MM.1S (cell line): ENCODE data around the gene DENND1A.

Source experiments
- DNase-seq: peaks from one replicate; pipeline ENCODE4 v3.0.0-alpha.2; 2015
- H2AFZ ChIP-seq: fragments of 300-600 bp; sonication (generic); 2 replicates; pipeline ENCODE4 v1.6.0; 2016; ENCODE audit warnings: antibody characterized with exemption, low read length
- H3F3A ChIP-seq: fragments of 300-600 bp; sonication (generic); 2 replicates; pipeline ENCODE4 v1.6.1; 2016; ENCODE audit warnings: mild to moderate bottlenecking, antibody characterized with exemption, low read length, moderate library complexity, mixed read lengths; ENCODE audit not compliant: insufficient read depth
- H3K27ac ChIP-seq: fragments of 300-600 bp; sonication (generic); 2 replicates; pipeline ENCODE4 v1.5.1; 2016; ENCODE audit warnings: mild to moderate bottlenecking, low read length
- H3K27me3 ChIP-seq: fragments of 300-600 bp; sonication (generic); replicated peaks from 2 replicates; pipeline ENCODE4 v1.6.0; 2016; ENCODE audit warnings: low read length; ENCODE audit not compliant: insufficient read depth
- H3K36me3 ChIP-seq: fragments of 300-600 bp; sonication (generic); replicated peaks from 2 replicates; pipeline ENCODE4 v1.6.1; 2016; ENCODE audit warnings: mild to moderate bottlenecking, low read length, mixed read lengths; ENCODE audit not compliant: insufficient read depth
- H3K4me1 ChIP-seq: fragments of 300-600 bp; sonication (generic); 2 replicates; pipeline ENCODE4 v1.6.1; 2016; ENCODE audit warnings: low read length, mixed read lengths
- H3K4me2 ChIP-seq: fragments of 300-600 bp; sonication (generic); 2 replicates; pipeline ENCODE4 v1.6.0; 2016; ENCODE audit warnings: low read depth, low read length
- H3K4me3 ChIP-seq: fragments of 300-600 bp; sonication (generic); 2 replicates; pipeline ENCODE4 v1.5.1; 2016; ENCODE audit warnings: low read length, mixed read lengths
- H3K79me2 ChIP-seq: fragments of 300-600 bp; sonication (generic); 2 replicates; pipeline ENCODE4 v1.6.1; 2016; ENCODE audit warnings: mixed run types, low read length, mixed read lengths
- H3K9ac ChIP-seq: fragments of 300-600 bp; sonication (generic); 2 replicates; pipeline ENCODE4 v1.6.1; 2016; ENCODE audit warnings: low read length, mixed read lengths
- H3K9me2 ChIP-seq: fragments of 300-600 bp; sonication (generic); replicated peaks from 2 replicates; pipeline ENCODE4 v1.6.1; 2016; ENCODE audit warnings: mild to moderate bottlenecking, low read length, mixed read lengths; ENCODE audit not compliant: insufficient read depth
- H3K9me3 ChIP-seq: fragments of 300-600 bp; sonication (generic); replicated peaks from 2 replicates; pipeline ENCODE4 v1.6.1; 2016; ENCODE audit warnings: mild to moderate bottlenecking, low read length, mixed read lengths; ENCODE audit not compliant: insufficient read depth
- H4K20me1 ChIP-seq: fragments of 300-600 bp; sonication (generic); 2 replicates; pipeline ENCODE4 v1.6.1; 2016; ENCODE audit warnings: mild to moderate bottlenecking, low read length, moderate library complexity, mixed read lengths; ENCODE audit not compliant: insufficient read depth
- CTCF ChIP-seq: fragments of 300-600 bp; sonication (generic); IDR thresholded peaks from 2 replicates; pipeline ENCODE4 v1.5.1; 2016; ENCODE audit warnings: antibody characterized with exemption, low read length, mixed read lengths
- EZH2 ChIP-seq: fragments of 300-600 bp; sonication (generic); optimal IDR thresholded peaks from 2 replicates; pipeline ENCODE3; 2017; ENCODE audit warnings: low read depth, mild to moderate bottlenecking, antibody characterized with exemption, low read length, mixed read lengths
- EZH2phosphoT487 ChIP-seq: fragments of 300-600 bp; sonication (generic); IDR thresholded peaks from 2 replicates; pipeline ENCODE4 v1.6.1; 2018; ENCODE audit warnings: antibody characterized with exemption, low read length

Gene DENND1A

GRCh38 chr9:123509646-123510045 lies 420.3 kb downstream of the DENND1A start:
- Histone ChIP-seq H3K79me2 (no peaks in the 10 kb centered on the region), H2AFZ (no peak overlapping the region), H3K9ac (no peak overlapping the region), H3K9me3 (no peaks in the 10 kb centered on the region), H3K4me1 (no peaks in the 10 kb centered on the region), H3K9me2 (no peaks in the 10 kb centered on the region), H4K20me1 (no peaks in the 10 kb centered on the region), H3K4me3 (no peak overlapping the region), H3K27me3 (no peaks in the 10 kb centered on the region), H3K36me3 (no peaks in the 10 kb centered on the region), H3F3A (no peaks in the 10 kb centered on the region), H3K4me2 (no peak overlapping the region), H3K27ac (no peak overlapping the region)
- DNase-seq = no peak
- no peak for TF ChIP-seq CTCF
- no peak for TF ChIP-seq EZH2
- no peak for TF ChIP-seq EZH2phosphoT487

GRCh38 chr9:123508048-123508447 lies 421.9 kb downstream of the DENND1A start:
- Histone ChIP-seq H3K9me2 (no peaks in the 10 kb centered on the region), H3K36me3 (no peaks in the 10 kb centered on the region), H3K9me3 (no peaks in the 10 kb centered on the region), H2AFZ (no peak overlapping the region), H3K4me2 (no peak overlapping the region), H3K79me2 (no peaks in the 10 kb centered on the region), H3K4me1 (no peaks in the 10 kb centered on the region), H4K20me1 (no peaks in the 10 kb centered on the region), H3K27ac (no peak overlapping the region), H3K4me3 (no peak overlapping the region), H3F3A (no peaks in the 10 kb centered on the region), H3K27me3 (no peaks in the 10 kb centered on the region), H3K9ac (no peak overlapping the region)
- no peak for TF ChIP-seq EZH2
- TF ChIP-seq EZH2phosphoT487 = no peak
- no peak for TF ChIP-seq CTCF
- no peak for DNase-seq

GRCh38 chr9:123505496-123505895 lies 424.4 kb downstream of the DENND1A start:
- no peak overlapping the region for H3K9ac ChIP-seq
- TF ChIP-seq EZH2 = no peak
- TF ChIP-seq EZH2phosphoT487 = no peak
- TF ChIP-seq CTCF = no peak
- no peak overlapping the region for H2AFZ ChIP-seq
- H3K9me2 ChIP-seq = no peaks in the 10 kb centered on the region
- H3K4me2 ChIP-seq = no peak overlapping the region
- DNase-seq = no peak
- H3K4me1 ChIP-seq = no peaks in the 10 kb centered on the region
- no peaks in the 10 kb centered on the region for H3K79me2 ChIP-seq
- no peaks in the 10 kb centered on the region for H3K9me3 ChIP-seq
- H3K27me3 ChIP-seq = no peaks in the 10 kb centered on the region
- no peaks in the 10 kb centered on the region for H3K36me3 ChIP-seq
- no peak overlapping the region for H3K4me3 ChIP-seq
- no peak overlapping the region for H3K27ac ChIP-seq
- no peaks in the 10 kb centered on the region for H4K20me1 ChIP-seq
- H3F3A ChIP-seq = no peaks in the 10 kb centered on the region
